Subcutaneous abdominal adipose tissue (tissue), 5 donors: ENCODE results near the gene EHBP1.

ENCODE experiments used
- H3K27ac ChIP-seq: one replicate; pipeline ENCODE4 v1.7.0; 2013; ENCODE audit warnings: low read depth, mild to moderate bottlenecking, inconsistent platforms, low read length, moderate library complexity
- H3K27me3 ChIP-seq, 5 donors: one replicate each; pipeline ENCODE4 v1.7.0; 2013; ENCODE audit warnings: low read length in 5 of 5, inconsistent platforms in 1 of 5; ENCODE audit not compliant: control insufficient read depth in 5 of 5, insufficient read depth in 4 of 5
- H3K36me3 ChIP-seq, 5 donors: one replicate each; pipeline ENCODE4 v1.7.0; 2013; ENCODE audit warnings: low read length in 5 of 5; ENCODE audit not compliant: control insufficient read depth in 5 of 5, insufficient read depth in 5 of 5
- H3K4me1 ChIP-seq, 5 donors: one replicate each; pipeline ENCODE4 v1.7.0; 2013; ENCODE audit warnings: low read length in 5 of 5, mild to moderate bottlenecking in 3 of 5, moderate library complexity in 1 of 5; ENCODE audit not compliant: control insufficient read depth in 5 of 5, insufficient read depth in 5 of 5
- H3K4me3 ChIP-seq, 5 donors: one replicate each; pipeline ENCODE4 v1.7.0; 2013; ENCODE audit warnings: low read length in 5 of 5, low read depth in 1 of 5
- H3K9ac ChIP-seq, 5 donors: one replicate each; pipeline ENCODE4 v1.7.0; 2013; ENCODE audit warnings: low read length in 5 of 5, mild to moderate bottlenecking in 4 of 5, moderate library complexity in 3 of 5
- H3K9me3 ChIP-seq, 5 donors: one replicate each; pipeline ENCODE4 v1.7.0; 2013; ENCODE audit warnings: low read length in 5 of 5; ENCODE audit not compliant: control insufficient read depth in 5 of 5
- donor health status: healthy.
- donor health status: healthy.
- donor health status: healthy.
- donor health status: healthy.
- donor health status: healthy.

EHBP1 gene

DNA sequence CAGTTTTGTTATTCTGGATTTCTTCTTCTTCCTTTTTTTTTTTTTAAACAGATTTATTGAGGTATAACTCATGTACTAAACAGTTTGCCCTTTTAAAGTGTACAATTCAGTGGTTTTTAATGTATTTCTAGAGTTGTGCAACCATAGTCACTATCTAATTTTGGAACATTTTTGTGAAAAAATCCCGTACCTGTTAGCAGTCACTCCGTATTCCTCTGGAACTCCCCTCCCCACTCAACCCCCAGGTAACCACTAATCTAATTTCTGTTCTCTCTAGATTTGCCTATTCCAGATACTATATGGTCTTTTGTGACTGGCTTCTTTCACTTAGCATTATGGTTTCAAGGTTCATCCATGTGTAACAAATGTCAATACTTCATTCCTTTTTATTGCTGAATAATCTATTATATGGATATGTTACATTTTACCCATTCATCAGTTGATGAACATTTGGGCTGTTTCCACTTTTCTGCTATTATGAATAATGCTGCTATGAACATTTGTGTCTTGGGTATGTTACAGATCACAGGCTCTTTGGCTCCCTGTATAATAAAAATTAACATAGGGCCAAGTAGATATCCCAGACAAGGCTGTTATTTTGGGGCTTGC, 21.9 kb downstream of the EHBP1 start:
- H3K27ac ChIP-seq, result no peak overlapping the region

GRCh38 chr2:62727876-62728566, 22.5 kb downstream of the EHBP1 start:
- H3K9me3 ChIP-seq, result peaks cover 4 to 16% (median 10%) of the 10 kb centered on the region in 5 donors
- H3K36me3 ChIP-seq, result no peaks in the 10 kb centered on the region
- peak overlapping the region in 1 of 5 donors; percentile 46 for H3K9ac ChIP-seq
- no peak overlapping the region for H3K4me3 ChIP-seq
- peaks cover 0 to 31% (median 23%) of the 10 kb centered on the region in 5 donors for H3K4me1 ChIP-seq
- no peak overlapping the region for H3K27ac ChIP-seq
- no peaks in the 10 kb centered on the region for H3K27me3 ChIP-seq

More for the DNA sequence above, 21.9 kb downstream of the EHBP1 start:
- no peak overlapping the region for H3K4me3 ChIP-seq
- H3K9me3 ChIP-seq, result peaks cover 4 to 14% (median 10%) of the 10 kb centered on the region in 5 donors
- H3K9ac ChIP-seq, result no peak overlapping the region
- no peaks in the 10 kb centered on the region for H3K27me3 ChIP-seq
- no peaks in the 10 kb centered on the region for H3K36me3 ChIP-seq
- H3K4me1 ChIP-seq, result peaks cover 0 to 31% (median 23%) of the 10 kb centered on the region in 5 donors

- Histone ChIP-seq H3K36me3 (no peaks in the 10 kb centered on the region), H3K9ac (no peak overlapping the region), H3K27ac (no peak overlapping the region), H3K4me1 (peaks cover 0 to 20% (median 6%) of the 10 kb centered on the region in 5 donors), H3K4me3 (no peak overlapping the region), H3K9me3 (peaks cover 4 to 14% (median 10%) of the 10 kb centered on the region in 5 donors), H3K27me3 (no peaks in the 10 kb centered on the region)
Measured at GRCh38 chr2:62731275-62731674, 25.8 kb downstream of the EHBP1 start.

- no peak overlapping the region for H3K27ac ChIP-seq
- H3K9me3 ChIP-seq, result peaks cover 4 to 14% (median 10%) of the 10 kb centered on the region in 5 donors
- no peak overlapping the region for H3K4me3 ChIP-seq
- H3K27me3 ChIP-seq, result no peaks in the 10 kb centered on the region
- peaks cover 0 to 30% (median 8%) of the 10 kb centered on the region in 5 donors for H3K4me1 ChIP-seq
- no peaks in the 10 kb centered on the region for H3K36me3 ChIP-seq
- H3K9ac ChIP-seq, result no peak overlapping the region
Measured at GRCh38 chr2:62732262-62732777, 26.8 kb downstream of the EHBP1 start.

DNA sequence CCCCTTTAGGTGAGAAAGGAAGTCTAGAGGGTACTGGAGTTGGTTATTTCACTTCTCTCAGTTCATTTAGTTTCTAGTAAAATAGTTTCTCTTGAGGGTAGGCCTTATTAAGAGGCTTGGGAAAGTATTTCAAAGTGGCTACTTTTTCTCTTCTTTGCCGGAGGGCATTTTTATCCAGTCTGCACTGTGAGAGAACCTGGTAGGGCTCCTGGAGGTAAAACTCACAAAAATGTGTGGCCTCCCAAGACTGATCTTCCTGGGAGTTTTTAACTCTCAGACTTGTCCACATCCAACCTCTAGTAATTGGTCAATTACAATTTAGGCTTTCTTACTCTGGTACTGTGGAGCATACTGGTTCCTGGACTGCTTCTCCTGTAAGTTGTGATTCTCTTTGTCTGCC, 28.0 kb downstream of the EHBP1 start:
- Histone ChIP-seq H3K4me3 (no peak overlapping the region), H3K27ac (peak overlapping the region; percentile 44), H3K9ac (peak overlapping the region in 1 of 5 donors; percentile 17)

GRCh38 chr2:62736899-62737559, 31.5 kb downstream of the EHBP1 start:
- Histone ChIP-seq H3K27ac (peak overlapping the region; percentile 64), H3K4me3 (no peak overlapping the region), H3K36me3 (no peaks in the 10 kb centered on the region), H3K4me1 (peaks cover 0 to 62% (median 24%) of the 10 kb centered on the region in 5 donors), H3K9ac (no peak overlapping the region), H3K9me3 (peaks cover 0 to 5% (median 3%) of the 10 kb centered on the region in 5 donors), H3K27me3 (no peaks in the 10 kb centered on the region)

More for the DNA sequence above, 28.0 kb downstream of the EHBP1 start:
- Histone ChIP-seq H3K27me3 (no peaks in the 10 kb centered on the region), H3K4me1 (peaks cover 0 to 37% (median 16%) of the 10 kb centered on the region in 5 donors), H3K36me3 (no peaks in the 10 kb centered on the region), H3K9me3 (peaks cover 4 to 14% (median 10%) of the 10 kb centered on the region in 5 donors)

GRCh38 chr2:62738981-62739936, 33.7 kb downstream of the EHBP1 start:
- peaks cover 0 to 63% (median 24%) of the 10 kb centered on the region in 5 donors for H3K4me1 ChIP-seq
- no peak overlapping the region for H3K4me3 ChIP-seq

DNA sequence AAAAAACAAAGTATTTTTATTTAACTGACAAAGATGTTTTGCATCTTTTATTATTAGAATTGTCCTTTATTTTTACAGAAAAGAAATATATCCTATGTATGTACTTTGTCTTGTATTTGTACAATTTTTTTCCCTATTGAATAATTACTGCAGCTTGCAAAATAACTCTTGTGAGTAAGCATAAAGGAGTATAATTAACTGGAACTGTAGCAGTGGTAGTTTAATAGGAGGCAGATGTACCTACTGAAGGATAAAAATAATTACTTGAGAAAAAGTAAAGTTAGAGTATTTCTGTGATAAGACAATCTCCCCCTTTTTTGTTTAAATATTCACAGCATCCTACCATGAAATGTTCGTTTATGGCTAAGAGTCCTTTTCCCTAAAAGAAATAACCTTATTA, 34.7 kb downstream of the EHBP1 start:
- peaks cover 0 to 65% (median 21%) of the 10 kb centered on the region in 5 donors for H3K4me1 ChIP-seq
- H3K9me3 ChIP-seq, result no peaks in the 10 kb centered on the region
- H3K27me3 ChIP-seq, result no peaks in the 10 kb centered on the region
- H3K36me3 ChIP-seq, result no peaks in the 10 kb centered on the region
- H3K4me3 ChIP-seq, result no peak overlapping the region
- no peak overlapping the region for H3K27ac ChIP-seq
- no peak overlapping the region for H3K9ac ChIP-seq

More at GRCh38 chr2:62738981-62739936, 33.7 kb downstream of the EHBP1 start:
- Histone ChIP-seq H3K9ac (no peak overlapping the region), H3K36me3 (no peaks in the 10 kb centered on the region), H3K27ac (no peak overlapping the region), H3K9me3 (no peaks in the 10 kb centered on the region), H3K27me3 (no peaks in the 10 kb centered on the region)

GRCh38 chr2:62741127-62741526, 35.6 kb downstream of the EHBP1 start:
- Histone ChIP-seq H3K4me3 (no peak overlapping the region), H3K9me3 (no peaks in the 10 kb centered on the region), H3K36me3 (no peaks in the 10 kb centered on the region), H3K27me3 (no peaks in the 10 kb centered on the region), H3K9ac (no peak overlapping the region), H3K27ac (peak overlapping the region; percentile 47), H3K4me1 (peaks cover 0 to 73% (median 27%) of the 10 kb centered on the region in 5 donors)
